Measurements from ENCODE around the gene PCDH9.

Gene PCDH9

GRCh38 chr13:66405908-66406802 lies 824.0 kb downstream of the PCDH9 start:
- DNase-seq (ENCODE audit: extremely low spot score, insufficient read length, low read depth) (no peak), FAIRE-seq (no peak)

GRCh38 chr13:66402546-66402945 lies 827.6 kb downstream of the PCDH9 start:
- FAIRE-seq (no peak), DNase-seq (ENCODE audit: extremely low spot score, insufficient read length, low read depth) (no peak)

GRCh38 chr13:66402066-66402465 lies 828.1 kb downstream of the PCDH9 start:
- DNase-seq (ENCODE audit: extremely low spot score, insufficient read length, low read depth) (no peak), FAIRE-seq (no peak)

GRCh38 chr13:66400292-66400691 lies 829.8 kb downstream of the PCDH9 start:
- FAIRE-seq (no peak), DNase-seq (ENCODE audit: extremely low spot score, insufficient read length, low read depth) (no peak)

GRCh38 chr13:66399873-66400272 lies 830.3 kb downstream of the PCDH9 start:
- no peak for FAIRE-seq

GRCh38 chr13:66397133-66397532 lies 833.0 kb downstream of the PCDH9 start:
- no peak for DNase-seq (ENCODE audit: extremely low spot score, insufficient read length, low read depth)
- FAIRE-seq, result no peak

More at GRCh38 chr13:66399873-66400272, 830.3 kb downstream of the PCDH9 start:
- no peak for DNase-seq (ENCODE audit: extremely low spot score, insufficient read length, low read depth)

- FAIRE-seq (no peak), DNase-seq (ENCODE audit: extremely low spot score, insufficient read length, low read depth) (no peak)
Measured at GRCh38 chr13:66391322-66391721, 838.8 kb downstream of the PCDH9 start.

GRCh38 chr13:66378894-66379293 lies 851.2 kb downstream of the PCDH9 start:
- FAIRE-seq (no peak), DNase-seq (ENCODE audit: extremely low spot score, insufficient read length, low read depth) (no peak)

- FAIRE-seq (no peak), DNase-seq (ENCODE audit: extremely low spot score, insufficient read length, low read depth) (no peak)
Measured at GRCh38 chr13:66377569-66377968, 852.6 kb downstream of the PCDH9 start.

GRCh38 chr13:66375756-66376155 lies 854.4 kb downstream of the PCDH9 start:
- FAIRE-seq (no peak), DNase-seq (ENCODE audit: extremely low spot score, insufficient read length, low read depth) (no peak)

GRCh38 chr13:66369666-66370065 lies 860.5 kb downstream of the PCDH9 start:
- DNase-seq (ENCODE audit: extremely low spot score, insufficient read length, low read depth) (no peak), FAIRE-seq (no peak)

GRCh38 chr13:66367356-66367755 lies 862.8 kb downstream of the PCDH9 start:
- DNase-seq (ENCODE audit: extremely low spot score, insufficient read length, low read depth) (no peak), FAIRE-seq (no peak)

GRCh38 chr13:66365101-66365500 lies 865.0 kb downstream of the PCDH9 start:
- no peak for FAIRE-seq

GRCh38 chr13:66364346-66364745 lies 865.8 kb downstream of the PCDH9 start:
- FAIRE-seq, result no peak
- DNase-seq (ENCODE audit: extremely low spot score, insufficient read length, low read depth), result no peak

More at GRCh38 chr13:66365101-66365500, 865.0 kb downstream of the PCDH9 start:
- DNase-seq (ENCODE audit: extremely low spot score, insufficient read length, low read depth), result no peak

GRCh38 chr13:66362485-66362884 lies 867.7 kb downstream of the PCDH9 start:
- DNase-seq (ENCODE audit: extremely low spot score, insufficient read length, low read depth) (no peak), FAIRE-seq (no peak)

- no peak for DNase-seq (ENCODE audit: extremely low spot score, insufficient read length, low read depth)
- FAIRE-seq, result peak; percentile 78
Measured at GRCh38 chr13:66359910-66360552, 870.1 kb downstream of the PCDH9 start.

- FAIRE-seq (no peak), DNase-seq (ENCODE audit: extremely low spot score, insufficient read length, low read depth) (no peak)
Measured at GRCh38 chr13:66359393-66359792, 870.7 kb downstream of the PCDH9 start.

- DNase-seq (ENCODE audit: extremely low spot score, insufficient read length, low read depth) (no peak), FAIRE-seq (no peak)
Measured at GRCh38 chr13:66358564-66358963, 871.6 kb downstream of the PCDH9 start.

- no peak for DNase-seq (ENCODE audit: extremely low spot score, insufficient read length, low read depth)
- FAIRE-seq, result no peak
Measured at GRCh38 chr13:66357463-66357862, 872.7 kb downstream of the PCDH9 start.

- FAIRE-seq, result no peak
- no peak for DNase-seq (ENCODE audit: extremely low spot score, insufficient read length, low read depth)
Measured at GRCh38 chr13:66354879-66355751, 875.0 kb downstream of the PCDH9 start.

Data from GM18507 (cell line).